B cell (primary cell): Measurements from ENCODE around the gene KLHDC7A.

ENCODE experiments used
- CTCF ChIP-seq: fragments of 200-600 bp; IDR thresholded peaks from one replicate; pipeline ENCODE4 v1.8.0; 2022; ENCODE audit warnings: antibody characterized with exemption, mild to moderate bottlenecking
- EZH2 ChIP-seq: IDR thresholded peaks from 2 replicates; pipeline ENCODE4 v1.6.1; 2012; ENCODE audit warnings: borderline replicate concordance, low read depth, mild to moderate bottlenecking, moderate library complexity, low read length; ENCODE audit not compliant: insufficient read depth, poor library complexity, severe bottlenecking

- TF ChIP-seq CTCF (no peak), EZH2 (no peak)
Observed at GRCh38 chr1:18464665-18465050, 16.1 kb upstream of the KLHDC7A start.
